Endothelial cell of umbilical vein (primary cell): Measurements from ENCODE around the gene BAZ1B. TPM values are rescaled to one million over a fixed set of nuclear protein-coding genes. Genes with fewer than 3 reads are reported as not detected.
A peak's percentile ranks its signal among the peaks of the same experiment; 100 is the strongest.

ENCODE experiments used
- BruUV-seq: library from RNA; stranded (reverse); fragments of 400-500 nt; replicated peaks from 2 replicates; lab custom pipeline; 2021; lab: Mats Ljungman, UMichigan
- CTCF ChIA-PET: fragments of 300-600, 350-600 bp; sonication (Branson Sonifier 250); formaldehyde crosslinking; loops from one replicate; lab custom pipeline; 2021; ENCODE audit warnings: antibody characterized with exemption, inconsistent platforms; lab: Charles Lee
- POLR2A ChIA-PET: fragments of 300-600, 350-600 bp; sonication (Branson Sonifier 250); formaldehyde crosslinking; loops from one replicate; lab custom pipeline; 2021; ENCODE audit warnings: antibody characterized with exemption, inconsistent platforms; lab: Charles Lee
- DNase-seq: peaks from one replicate; pipeline ENCODE4 v3.0.0-alpha.2; 2011; ENCODE audit warnings: low read depth, low spot score
- FAIRE-seq: peaks from 2 replicates; lab custom pipeline; 2011; peaks lifted over from hg19 to GRCh38; lab: Jason Lieb, UNC
- H2AFZ ChIP-seq: 2 replicates; pipeline ENCODE4 v1.6.0; 2012; ENCODE audit warnings: low read depth, low read length, control low read depth, inconsistent platforms
- H3K27ac ChIP-seq: 2 replicates; pipeline ENCODE4 v1.5.1; 2011; ENCODE audit warnings: low read depth, mild to moderate bottlenecking, control low read depth, low read length, moderate library complexity; ENCODE audit not compliant: insufficient read depth
- H3K27me3 ChIP-seq, 2 experiments: 2 replicates each; pipeline versions ENCODE4 v1.6.0 to v1.6.1; 2011; ENCODE audit warnings: low read length in 2 of 2, mixed read lengths in 1 of 2; ENCODE audit not compliant: control insufficient read depth in 2 of 2, insufficient read depth in 2 of 2
- H3K36me3 ChIP-seq, 2 experiments: 2 replicates in 1 of 2; 3 replicates in 1 of 2; pipeline ENCODE4 v1.5.1; 2011; ENCODE audit warnings: low read length in 2 of 2, mild to moderate bottlenecking in 1 of 2, moderate library complexity in 1 of 2; ENCODE audit not compliant: control insufficient read depth in 2 of 2, insufficient read depth in 2 of 2; ENCODE audit errors: extremely low read depth in 1 of 2
- H3K4me1 ChIP-seq: 3 replicates; pipeline ENCODE4 v1.5.1; 2011; ENCODE audit warnings: mild to moderate bottlenecking, low read length; ENCODE audit not compliant: control insufficient read depth, insufficient read depth; ENCODE audit errors: extremely low read depth
- H3K4me2 ChIP-seq: 2 replicates; pipeline ENCODE4 v1.6.1; 2011; ENCODE audit warnings: low read length, control low read depth, mixed read lengths; ENCODE audit not compliant: insufficient read depth
- H3K4me3 ChIP-seq, 3 experiments: fragments of 200-600 bp in 1 of 3; sonication (generic), shearing (Covaris generic) in 1 of 3; replicated peaks in 1 of 3; 2 replicates each; pipeline ENCODE4 v1.5.1; 2011 to 2016; ENCODE audit warnings: control low read depth in 3 of 3, low read length in 3 of 3, mild to moderate bottlenecking in 2 of 3, inconsistent platforms in 1 of 3, low read depth in 1 of 3, moderate library complexity in 1 of 3; ENCODE audit not compliant: insufficient read depth in 1 of 3
- H3K79me2 ChIP-seq: 2 replicates; pipeline ENCODE4 v1.6.0; 2012; ENCODE audit warnings: low read length, inconsistent platforms; ENCODE audit not compliant: control insufficient read depth, insufficient read depth
- H3K9ac ChIP-seq: replicated peaks from 2 replicates; pipeline ENCODE3; 2011; ENCODE audit warnings: low read length, control low read depth; ENCODE audit not compliant: insufficient read depth; ENCODE audit errors: extremely low read depth
- H3K9me1 ChIP-seq: replicated peaks from 3 replicates; pipeline ENCODE4 v1.6.0; 2011; ENCODE audit warnings: mild to moderate bottlenecking, low read length; ENCODE audit not compliant: control insufficient read depth, insufficient read depth; ENCODE audit errors: extremely low read depth
- H3K9me3 ChIP-seq: replicated peaks from 2 replicates; pipeline ENCODE4 v1.5.1; 2012; ENCODE audit warnings: low read length, inconsistent platforms; ENCODE audit not compliant: control insufficient read depth, insufficient read depth
- H4K20me1 ChIP-seq: replicated peaks from 2 replicates; pipeline ENCODE3; 2011; ENCODE audit warnings: mild to moderate bottlenecking, low read length; ENCODE audit not compliant: control insufficient read depth, insufficient read depth; ENCODE audit errors: extremely low read depth
- CTCF ChIP-seq, 2 donors: IDR thresholded peaks; 1 replicate in 1 of 2; 2 replicates in 1 of 2; pipeline ENCODE4 v1.5.1; 2011; ENCODE audit warnings: low read length in 2 of 2, mild to moderate bottlenecking in 2 of 2, moderate library complexity in 2 of 2, control low read depth in 1 of 2, inconsistent platforms in 1 of 2, low read depth in 1 of 2; ENCODE audit not compliant: insufficient read depth in 1 of 2; ENCODE audit errors: extremely low read depth in 1 of 2
- EZH2 ChIP-seq: IDR thresholded peaks from 2 replicates; pipeline ENCODE4 v1.6.1; 2012; ENCODE audit warnings: borderline replicate concordance, low read depth, mild to moderate bottlenecking, moderate library complexity, low read length, inconsistent platforms; ENCODE audit not compliant: severe bottlenecking
- FOS ChIP-seq: IDR thresholded peaks from 2 replicates; pipeline ENCODE4 v1.6.1; 2011; ENCODE audit warnings: mild to moderate bottlenecking, low read length, moderate library complexity, borderline replicate concordance; ENCODE audit not compliant: insufficient read depth
- GATA2 ChIP-seq: IDR thresholded peaks from 2 replicates; pipeline ENCODE4 v1.7.0; 2011; ENCODE audit warnings: low read depth, mild to moderate bottlenecking, moderate library complexity, mixed read lengths, low read length; ENCODE audit not compliant: insufficient read length, insufficient read depth
- JUN ChIP-seq: IDR thresholded peaks from 2 replicates; pipeline ENCODE4 v1.6.1; 2011; ENCODE audit warnings: borderline replicate concordance, low read depth; ENCODE audit not compliant: insufficient read length, insufficient read depth
- MAX ChIP-seq: IDR thresholded peaks from 2 replicates; pipeline ENCODE4 v1.6.1; 2011; ENCODE audit not compliant: insufficient read depth, insufficient read length
- MYC ChIP-seq: IDR thresholded peaks from one replicate; pipeline ENCODE4 v1.6.1; 2011; ENCODE audit warnings: mild to moderate bottlenecking, low read depth, low read length
- POLR2A ChIP-seq: IDR thresholded peaks from 2 replicates; pipeline ENCODE4 v1.6.1; 2012; ENCODE audit warnings: low read depth, mild to moderate bottlenecking, control low read depth, low read length
- POLR2AphosphoS5 ChIP-seq: IDR thresholded peaks from 2 replicates; pipeline ENCODE4 v1.6.1; 2012; ENCODE audit warnings: low read depth, mild to moderate bottlenecking, control low read depth, low read length, moderate library complexity; ENCODE audit not compliant: insufficient read depth
- dilution Hi-C: fragments of 300-500 bp; cut with MboI; formaldehyde crosslinking; loops from one replicate; pipeline ENCODE4 v1.15.0; 2019; ENCODE audit warnings: low sequenced_read_pairs; ENCODE audit not compliant: extremely low pct_ligation_motif_present
- intact Hi-C: fragments of 100-400 bp; cut with micrococcal nuclease; formaldehyde crosslinking; loops from one replicate; pipeline ENCODE4 v1.10.0; 2022
- polyA plus RNA-seq, 4 experiments: library from polyadenylated mRNA; depleted of rRNA in 3 of 4; stranded (reverse) in 3 of 4; unstranded in 1 of 4; fragments of >200 nt; gene quantifications; 2 replicates each; pipeline versions ENCODE4 v1.2.1 to v1.2.3, GENCODE V29; 2011 to 2012; ENCODE audit warnings: missing spikeins in 1 of 4
- total RNA-seq: library from RNA; stranded (reverse); gene quantifications from 2 replicates; pipeline ENCODE4 v1.2.3, GENCODE V29; 2021

BAZ1B gene
- total and polyA plus RNA-seq, 2 donors (not counting 3 experiments of a cell fraction or from before 2014, with no cell fraction given), result 16.2 to 74.7 TPM

GRCh38 chr7:73533742-73534141, 11.6 kb upstream of the BAZ1B start:
- POLR2A ChIA-PET, result no interaction called here
- dilution Hi-C loops, result no loop called here
- TF ChIP-seq JUN (no peak), MAX (no peak), POLR2AphosphoS5 (no peak), EZH2 (no peak), MYC (no peak), CTCF (IDR thresholded peaks at IDR 0.05; ENCODE audit: extremely low read depth in 1 of 2, insufficient read depth in 1 of 2, low read depth in 1 of 2, low read length in 2 of 2) (no peak), POLR2A (no peak), GATA2 (no peak), FOS (no peak)

More at GRCh38 chr7:73533742-73534141, 11.6 kb upstream of the BAZ1B start:
- Histone ChIP-seq H3K27ac (no peak overlapping the region), H3K79me2 (no peaks in the 10 kb centered on the region), H3K36me3 (peaks cover 12 to 18% of the 10 kb centered on the region in 2 experiments), H2AFZ (no peak overlapping the region), H3K4me2 (no peak overlapping the region), H3K4me3 (no peak overlapping the region), H3K27me3 (no peaks in the 10 kb centered on the region), H3K9me1 (no peaks in the 10 kb centered on the region), H3K4me1 (no peaks in the 10 kb centered on the region), H4K20me1 (no peaks in the 10 kb centered on the region), H3K9ac (no peak overlapping the region), H3K9me3 (no peaks in the 10 kb centered on the region)
- BruUV-seq, result no TSS peak
- CTCF ChIA-PET, result no interaction called here
- FAIRE-seq (peak; percentile 94), DNase-seq (no peak)
- intact Hi-C loops, result no loop called here
